Activated CD4-positive, alpha-beta T cell treated with anti-CD3 and anti-CD28 coated beads, Interleukin-2, amount 10 ng/mL, durations not matched to agents 7 days and 5 days (primary cell): Measurements from ENCODE around the gene ATP4B. TPM values are rescaled to one million over a fixed set of nuclear protein-coding genes. Genes with fewer than 3 reads are reported as not detected.

Source experiments
- CTCF ChIA-PET: fragments of 350-600 bp; sonication (Branson Sonifier 250); formaldehyde crosslinking; loops from one replicate; lab custom pipeline; 2021; ENCODE audit warnings: antibody characterized with exemption; lab: Charles Lee
- POLR2A ChIA-PET: fragments of 350-600 bp; sonication (Branson Sonifier 250); formaldehyde crosslinking; loops from one replicate; lab custom pipeline; 2021; ENCODE audit warnings: antibody characterized with exemption; lab: Charles Lee
- DNase-seq: peaks from one replicate; pipeline ENCODE4 v3.0.0-alpha.2; 2020
- H3K27ac Mint-ChIP-seq: one replicate; pipeline ENCODE4 v1.8.0; 2021; ENCODE audit warnings: mild to moderate bottlenecking, moderate library complexity, mixed read lengths
- H3K27me3 Mint-ChIP-seq: one replicate; pipeline ENCODE4 v1.8.0; 2021; ENCODE audit warnings: mixed read lengths
- H3K36me3 Mint-ChIP-seq: one replicate; pipeline ENCODE4 v1.8.0; 2021; ENCODE audit warnings: low read depth, mixed read lengths
- H3K4me1 Mint-ChIP-seq: one replicate; pipeline ENCODE4 v1.8.0; 2021; ENCODE audit warnings: mixed read lengths
- H3K4me3 Mint-ChIP-seq: one replicate; pipeline ENCODE4 v1.8.0; 2021; ENCODE audit warnings: mild to moderate bottlenecking, moderate library complexity, mixed read lengths
- H3K9me3 Mint-ChIP-seq: one replicate; pipeline ENCODE4 v1.8.0; 2021; ENCODE audit warnings: mixed read lengths
- total RNA-seq, 2 experiments: library from RNA; stranded (reverse); gene quantifications; one replicate each; pipeline ENCODE4 v1.2.3, GENCODE V29; 2021

Gene ATP4B
- total RNA-seq, 2 experiments from 2014 or later, result not detected

DNA sequence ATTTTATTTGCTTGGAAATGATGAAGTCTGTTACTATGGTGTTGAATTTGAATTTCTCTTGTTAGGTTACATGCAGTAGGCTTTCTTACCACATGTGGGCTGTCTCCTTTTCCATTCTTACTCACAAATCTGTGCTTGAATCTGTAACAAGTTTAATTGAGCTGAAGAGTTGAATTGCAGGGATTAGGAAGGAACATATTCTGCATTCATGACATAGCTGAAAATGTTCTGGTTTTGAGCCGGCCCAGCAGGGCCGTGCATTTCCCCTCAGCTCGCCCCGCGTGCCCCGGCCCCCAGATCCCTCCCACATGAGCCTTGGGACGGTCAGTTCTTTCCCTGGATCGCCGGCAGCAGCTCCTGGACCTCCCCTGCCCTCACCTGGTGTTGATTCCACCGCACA, 45.4 kb downstream of the ATP4B start:
- ChIA-PET CTCF (no interaction called here), POLR2A (no interaction called here)
- H3K4me3 Mint-ChIP-seq, result no peak overlapping the region
- no peak for DNase-seq
- no peaks in the 10 kb centered on the region for H3K4me1 Mint-ChIP-seq
- H3K36me3 Mint-ChIP-seq, result peaks cover 31% of the 10 kb centered on the region
- no peak overlapping the region for H3K27ac Mint-ChIP-seq
- H3K27me3 Mint-ChIP-seq, result no peaks in the 10 kb centered on the region
- H3K9me3 Mint-ChIP-seq, result no peaks in the 10 kb centered on the region

DNA sequence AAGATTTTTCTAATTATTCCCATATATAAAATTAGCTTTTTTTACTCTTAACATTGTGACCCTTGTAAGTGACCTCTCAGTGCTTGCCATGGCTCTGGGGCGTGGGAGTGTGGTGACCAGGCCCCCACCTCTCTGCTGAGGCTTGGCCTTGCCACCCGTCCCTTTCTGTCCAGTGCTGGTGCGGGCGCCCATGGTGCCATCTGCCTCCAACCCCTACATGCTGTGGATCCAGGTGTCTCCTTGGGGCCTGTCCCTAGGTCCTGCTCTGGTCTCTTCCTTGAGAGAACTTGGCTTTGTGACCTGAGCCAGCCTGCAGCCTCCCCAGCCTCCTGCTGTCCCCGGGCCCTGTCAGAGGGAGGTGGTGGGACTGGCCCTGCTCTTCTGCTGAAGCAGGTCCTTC, 46.0 kb downstream of the ATP4B start:
- ChIA-PET CTCF (no interaction called here), POLR2A (no interaction called here)
- Mint-ChIP-seq H3K4me1 (no peaks in the 10 kb centered on the region), H3K4me3 (no peak overlapping the region), H3K9me3 (no peaks in the 10 kb centered on the region), H3K27me3 (no peaks in the 10 kb centered on the region), H3K27ac (no peak overlapping the region), H3K36me3 (peaks cover 31% of the 10 kb centered on the region)
- no peak for DNase-seq

DNA sequence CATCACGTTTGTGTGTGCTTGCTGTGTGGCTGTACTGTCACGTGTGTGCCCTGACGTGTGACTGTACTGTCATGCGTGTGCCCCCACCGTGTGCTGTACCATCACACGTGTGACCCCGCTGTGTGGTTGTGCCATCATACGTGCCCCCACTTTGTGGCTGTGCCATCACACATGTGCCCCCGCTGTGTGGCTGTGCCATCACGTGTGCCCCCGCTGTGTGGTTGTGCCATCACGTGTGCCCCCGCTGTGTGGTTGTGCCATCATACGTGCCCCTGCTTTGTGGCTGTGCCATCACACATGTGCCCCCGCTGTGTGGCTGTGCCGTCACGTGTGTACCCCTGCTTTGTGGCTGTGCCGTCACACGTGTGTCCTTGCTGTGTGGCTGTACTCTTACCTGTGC, 47.7 kb downstream of the ATP4B start:
- ChIA-PET CTCF (no interaction called here), POLR2A (no interaction called here)
- Mint-ChIP-seq H3K4me3 (no peak overlapping the region), H3K27me3 (no peaks in the 10 kb centered on the region), H3K27ac (no peak overlapping the region), H3K9me3 (no peaks in the 10 kb centered on the region), H3K36me3 (peaks cover 34% of the 10 kb centered on the region), H3K4me1 (peaks cover 8% of the 10 kb centered on the region)
- DNase-seq, result no peak

DNA sequence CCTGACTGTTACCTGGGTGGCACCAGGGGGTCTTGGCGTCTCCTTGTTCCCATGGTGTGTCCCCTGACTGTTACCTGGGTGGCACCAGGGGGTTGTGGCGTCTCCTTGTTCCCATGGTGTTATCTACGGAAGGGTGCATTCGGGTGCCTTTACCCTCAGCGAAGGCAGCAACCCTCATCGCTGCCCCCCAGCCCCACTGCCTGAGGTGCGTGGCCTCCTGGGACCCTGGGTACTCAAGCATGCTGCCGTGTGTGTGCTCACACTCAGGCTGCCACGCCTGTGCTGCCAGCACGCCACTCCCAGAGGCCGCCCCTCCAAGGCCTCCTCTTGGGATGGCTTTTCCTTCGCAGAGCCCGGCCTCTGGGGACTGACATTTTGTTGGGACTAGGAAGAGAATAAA, 48.4 kb downstream of the ATP4B start:
- Mint-ChIP-seq H3K27ac (no peak overlapping the region), H3K4me1 (peaks cover 14% of the 10 kb centered on the region), H3K4me3 (no peak overlapping the region), H3K9me3 (no peaks in the 10 kb centered on the region), H3K36me3 (peaks cover 34% of the 10 kb centered on the region), H3K27me3 (no peaks in the 10 kb centered on the region)
- DNase-seq, result no peak
- CTCF ChIA-PET, result no interaction called here
- POLR2A ChIA-PET, result no interaction called here

DNA sequence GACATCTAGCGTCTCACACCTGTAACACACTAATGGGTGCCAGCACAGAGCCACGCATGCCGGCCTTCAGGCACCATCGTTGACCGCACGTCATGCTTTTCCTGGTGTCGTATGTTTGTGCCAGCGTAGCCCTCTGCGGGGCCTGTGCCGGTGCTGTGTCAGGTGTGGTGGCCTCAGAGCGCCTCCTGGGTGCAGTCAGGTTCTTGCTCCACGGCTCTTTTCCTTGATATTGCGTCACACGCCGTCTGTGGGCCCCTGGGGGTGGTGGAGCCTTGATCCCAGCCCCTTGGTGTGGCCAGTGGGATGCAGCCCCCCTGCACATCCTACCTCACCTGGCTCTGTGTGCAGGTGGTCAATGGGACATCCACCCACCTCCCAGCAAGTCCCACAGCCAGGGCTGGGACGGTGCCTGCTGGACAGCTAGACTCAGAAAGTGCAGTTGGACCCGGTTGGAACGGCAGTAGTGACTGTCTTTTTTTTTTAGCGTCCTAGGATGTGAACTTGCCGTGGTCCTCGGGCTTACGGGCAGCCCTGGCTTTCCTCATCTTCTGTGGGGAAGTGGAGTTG, 48.9 kb downstream of the ATP4B start:
- CTCF ChIA-PET, result no interaction called here

DNA sequence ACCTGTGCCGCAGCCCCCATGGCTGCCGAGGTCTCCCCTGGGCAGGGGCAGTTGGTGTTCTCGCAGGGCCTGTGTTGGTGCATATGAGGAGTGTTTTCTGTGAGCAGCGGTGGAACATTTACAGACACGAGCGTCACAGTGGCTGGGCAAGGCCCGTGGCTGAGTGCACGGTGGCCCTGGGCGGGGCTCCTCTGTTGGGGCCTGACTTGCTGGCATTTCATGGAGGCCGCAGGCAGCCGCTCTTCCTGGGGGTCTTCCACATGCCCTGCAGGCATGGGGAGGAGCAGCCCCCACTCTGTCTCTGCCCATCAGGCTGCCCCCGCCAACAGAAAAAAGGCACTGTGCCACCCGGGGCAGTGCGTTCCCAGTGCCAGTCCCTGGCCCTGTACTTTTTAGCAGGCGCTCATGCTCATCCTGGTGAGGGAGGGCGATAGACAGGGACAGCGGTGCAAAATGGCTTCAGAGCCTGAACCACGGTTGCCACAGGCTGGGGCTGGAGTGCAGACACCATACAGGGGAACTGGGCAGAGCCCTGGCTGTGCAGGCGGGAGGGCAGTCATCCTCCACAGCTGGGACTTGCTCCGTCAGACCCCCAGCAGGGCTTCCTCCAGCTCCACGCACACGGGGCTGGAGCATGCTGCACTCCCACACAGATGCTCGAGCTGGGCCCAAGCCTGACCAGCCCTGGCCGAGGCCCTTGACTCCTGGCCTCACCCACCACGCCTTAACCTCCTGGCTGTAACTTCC, 49.9 kb downstream of the ATP4B start:
- DNase-seq, result no peak
- ChIA-PET POLR2A (no interaction called here), CTCF (no interaction called here)
- peaks cover 34% of the 10 kb centered on the region for H3K36me3 Mint-ChIP-seq
- no peak overlapping the region for H3K27ac Mint-ChIP-seq
- peaks cover 15% of the 10 kb centered on the region for H3K4me1 Mint-ChIP-seq
- no peaks in the 10 kb centered on the region for H3K9me3 Mint-ChIP-seq
- H3K27me3 Mint-ChIP-seq, result no peaks in the 10 kb centered on the region
- H3K4me3 Mint-ChIP-seq, result no peak overlapping the region

More for the DNA sequence above, 48.9 kb downstream of the ATP4B start:
- DNase-seq, result no peak
- POLR2A ChIA-PET, result no interaction called here
- Mint-ChIP-seq H3K4me3 (no peak overlapping the region), H3K27ac (no peak overlapping the region), H3K27me3 (no peaks in the 10 kb centered on the region), H3K4me1 (peaks cover 15% of the 10 kb centered on the region), H3K36me3 (peaks cover 34% of the 10 kb centered on the region), H3K9me3 (no peaks in the 10 kb centered on the region)

DNA sequence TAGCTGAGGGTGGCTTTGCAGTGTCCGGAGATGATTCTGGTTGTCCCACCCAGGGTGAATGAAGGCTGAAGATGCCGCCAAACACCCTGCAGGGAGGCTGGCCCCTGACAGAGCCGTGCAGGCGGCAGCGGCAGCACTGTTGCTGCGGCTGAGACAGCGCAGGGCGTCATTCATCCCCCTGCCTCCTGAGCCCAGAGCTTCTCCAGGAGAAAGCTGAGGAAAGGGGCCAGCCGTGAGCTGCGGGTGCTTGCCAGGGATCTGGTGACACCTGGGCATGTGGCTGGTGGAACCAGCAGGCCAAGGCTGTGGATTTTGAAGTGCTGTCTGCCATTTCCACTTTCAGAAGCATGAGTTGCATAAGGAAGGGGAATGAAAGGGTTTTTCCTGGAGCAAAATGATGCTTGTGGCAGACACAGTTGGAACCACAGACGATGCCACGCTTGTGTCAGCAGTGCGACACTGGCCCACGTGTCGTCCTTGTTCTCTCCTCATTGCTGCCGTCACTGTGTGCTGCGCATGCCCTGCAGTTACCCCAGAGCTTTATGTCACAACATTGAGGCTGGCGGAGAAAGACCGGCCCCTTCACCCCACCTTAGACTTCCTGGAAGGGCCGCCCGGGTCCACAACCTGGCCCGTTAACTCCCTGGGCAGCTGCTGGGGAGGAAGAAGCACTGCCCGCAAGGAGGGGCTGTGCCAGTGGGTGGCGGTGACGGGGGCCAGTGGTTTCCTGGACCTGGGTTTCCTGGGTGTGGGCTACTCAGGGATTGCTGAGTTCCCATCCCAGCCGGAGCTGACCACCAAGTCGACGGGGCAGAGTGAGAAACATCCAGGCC, 50.7 kb downstream of the ATP4B start:
- DNase-seq, result no peak
- no peaks in the 10 kb centered on the region for H3K9me3 Mint-ChIP-seq

DNA sequence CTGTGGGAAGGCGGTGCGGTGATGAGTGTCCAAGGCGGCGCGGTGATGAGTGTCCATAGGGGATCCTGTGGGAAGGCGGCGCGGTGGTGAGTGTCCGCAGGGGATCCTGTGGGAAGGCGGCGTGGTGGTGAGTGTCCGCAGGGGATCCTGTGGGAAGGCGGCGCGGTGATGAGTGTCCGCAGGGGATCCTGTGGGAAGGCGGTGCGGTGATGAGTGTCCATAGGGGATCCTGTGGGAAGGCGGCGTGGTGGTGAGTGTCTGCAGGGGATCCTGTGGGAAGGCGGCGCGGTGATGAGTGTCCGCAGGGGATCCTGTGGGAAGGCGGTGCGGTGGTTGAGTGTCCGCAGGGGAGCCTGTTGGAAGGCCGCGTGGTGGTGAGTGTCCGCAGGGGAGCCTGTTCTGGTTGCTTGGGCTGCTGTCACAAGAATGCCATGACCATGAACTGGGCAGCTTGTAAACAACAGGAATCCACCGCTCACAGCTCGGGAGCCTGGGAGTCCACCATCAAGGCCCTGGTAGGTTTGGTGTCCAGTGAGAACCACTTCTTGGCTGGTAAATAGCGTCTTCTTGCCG, 52.0 kb downstream of the ATP4B start:
- ChIA-PET CTCF (no interaction called here), POLR2A (no interaction called here)
- H3K4me1 Mint-ChIP-seq, result peaks cover 15% of the 10 kb centered on the region
- H3K4me3 Mint-ChIP-seq, result no peak overlapping the region
- H3K27ac Mint-ChIP-seq, result no peak overlapping the region
- H3K27me3 Mint-ChIP-seq, result no peaks in the 10 kb centered on the region
- no peaks in the 10 kb centered on the region for H3K9me3 Mint-ChIP-seq
- no peak for DNase-seq
- peaks cover 20% of the 10 kb centered on the region for H3K36me3 Mint-ChIP-seq

More for the DNA sequence above, 50.7 kb downstream of the ATP4B start:
- Mint-ChIP-seq H3K27me3 (no peaks in the 10 kb centered on the region), H3K4me1 (peaks cover 15% of the 10 kb centered on the region), H3K4me3 (no peak overlapping the region), H3K36me3 (peaks cover 32% of the 10 kb centered on the region), H3K27ac (no peak overlapping the region)
- CTCF ChIA-PET, result no interaction called here
- POLR2A ChIA-PET, result no interaction called here

DNA sequence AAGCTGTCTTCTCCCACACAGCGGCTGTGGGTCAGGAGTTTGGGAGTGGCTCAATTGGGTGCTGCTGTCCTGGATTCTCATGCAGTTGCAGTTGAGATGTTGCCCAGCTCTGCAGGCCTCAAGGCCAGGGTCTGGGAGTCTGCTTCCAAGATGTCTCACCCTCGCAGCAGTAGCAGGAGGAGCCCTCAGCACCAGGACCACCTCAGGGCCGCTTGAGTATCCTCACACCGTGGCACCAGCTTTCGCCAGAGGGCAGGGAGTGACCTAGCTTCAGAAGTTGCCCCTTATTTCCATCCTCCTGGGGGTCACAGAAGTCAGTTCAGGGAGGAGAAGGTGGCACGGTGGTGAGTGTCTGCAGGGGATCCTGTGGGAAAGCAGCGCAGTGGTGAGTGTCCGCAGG, 52.5 kb downstream of the ATP4B start:
- H3K9me3 Mint-ChIP-seq, result no peaks in the 10 kb centered on the region
- peaks cover 20% of the 10 kb centered on the region for H3K36me3 Mint-ChIP-seq
- H3K4me3 Mint-ChIP-seq, result no peak overlapping the region
- H3K27ac Mint-ChIP-seq, result no peak overlapping the region
- DNase-seq, result no peak
- POLR2A ChIA-PET, result no interaction called here
- CTCF ChIA-PET, result no interaction called here
- H3K4me1 Mint-ChIP-seq, result peaks cover 15% of the 10 kb centered on the region
- H3K27me3 Mint-ChIP-seq, result no peaks in the 10 kb centered on the region

DNA sequence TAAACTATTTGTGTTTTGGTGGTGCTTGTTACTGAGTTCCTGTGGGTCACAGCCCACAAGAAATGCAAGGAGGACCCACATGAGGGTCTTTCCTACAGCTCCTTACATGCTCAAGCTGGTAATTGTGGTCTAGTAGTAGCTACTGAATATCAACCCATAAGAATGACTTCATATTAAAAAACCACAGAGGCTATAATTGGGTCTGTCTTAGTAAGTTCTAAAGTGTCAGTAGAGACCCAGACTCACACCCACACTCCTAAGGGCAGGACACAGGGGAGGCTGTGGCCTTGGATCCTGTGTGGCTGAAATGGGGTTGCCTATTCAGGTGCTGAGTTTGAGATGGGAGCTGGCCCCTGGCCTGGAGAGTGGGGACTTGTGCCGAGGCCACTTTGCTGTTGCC, 53.8 kb downstream of the ATP4B start:
- no peak overlapping the region for H3K27ac Mint-ChIP-seq
- H3K36me3 Mint-ChIP-seq, result peaks cover 30% of the 10 kb centered on the region

DNA sequence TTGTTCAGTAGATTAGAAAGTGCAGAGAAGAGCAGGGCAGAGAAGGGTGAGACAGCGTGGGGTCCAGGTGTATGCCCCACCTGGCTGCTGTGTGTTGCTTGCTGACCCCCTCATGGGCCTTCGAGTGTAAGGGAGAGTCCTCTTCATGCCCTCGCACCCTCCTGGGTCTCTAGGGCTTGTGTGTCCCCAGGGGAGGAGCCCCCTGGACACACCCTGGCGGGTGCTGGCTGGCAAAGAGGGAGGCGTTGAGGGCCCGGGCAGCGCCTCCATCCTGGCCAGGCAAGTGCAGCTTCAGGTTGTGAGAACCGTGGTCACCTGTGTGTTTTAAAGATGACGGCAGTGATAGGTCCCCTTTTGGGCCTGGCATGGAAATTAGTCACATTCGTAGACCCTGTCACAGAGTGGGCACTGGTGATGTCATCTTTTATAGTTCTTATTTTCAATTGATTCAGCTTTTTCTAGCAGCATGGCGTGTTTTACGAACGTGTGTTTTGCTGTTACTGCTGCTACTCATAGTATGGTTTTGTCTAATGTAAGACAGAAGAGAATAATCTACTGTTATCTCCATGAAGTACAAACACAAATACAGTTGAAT, 54.8 kb downstream of the ATP4B start:
- CTCF ChIA-PET, result interaction anchor here (0.8 to 1.4 kb wide), 2 partner anchors 15 to 41 kb away, joined by 3 read pairs; no protein-coding TSS in a partner anchor
- no peaks in the 10 kb centered on the region for H3K27me3 Mint-ChIP-seq

More for the DNA sequence above, 53.8 kb downstream of the ATP4B start:
- H3K27me3 Mint-ChIP-seq, result no peaks in the 10 kb centered on the region
- H3K9me3 Mint-ChIP-seq, result no peaks in the 10 kb centered on the region
- H3K4me3 Mint-ChIP-seq, result no peak overlapping the region
- H3K4me1 Mint-ChIP-seq, result peaks cover 15% of the 10 kb centered on the region
- CTCF ChIA-PET, result interaction anchor here (0.8 kb wide), 1 partner anchor 11 kb away, joined by 4 read pairs; no protein-coding TSS in a partner anchor
- DNase-seq, result no peak
- POLR2A ChIA-PET, result no interaction called here

DNA sequence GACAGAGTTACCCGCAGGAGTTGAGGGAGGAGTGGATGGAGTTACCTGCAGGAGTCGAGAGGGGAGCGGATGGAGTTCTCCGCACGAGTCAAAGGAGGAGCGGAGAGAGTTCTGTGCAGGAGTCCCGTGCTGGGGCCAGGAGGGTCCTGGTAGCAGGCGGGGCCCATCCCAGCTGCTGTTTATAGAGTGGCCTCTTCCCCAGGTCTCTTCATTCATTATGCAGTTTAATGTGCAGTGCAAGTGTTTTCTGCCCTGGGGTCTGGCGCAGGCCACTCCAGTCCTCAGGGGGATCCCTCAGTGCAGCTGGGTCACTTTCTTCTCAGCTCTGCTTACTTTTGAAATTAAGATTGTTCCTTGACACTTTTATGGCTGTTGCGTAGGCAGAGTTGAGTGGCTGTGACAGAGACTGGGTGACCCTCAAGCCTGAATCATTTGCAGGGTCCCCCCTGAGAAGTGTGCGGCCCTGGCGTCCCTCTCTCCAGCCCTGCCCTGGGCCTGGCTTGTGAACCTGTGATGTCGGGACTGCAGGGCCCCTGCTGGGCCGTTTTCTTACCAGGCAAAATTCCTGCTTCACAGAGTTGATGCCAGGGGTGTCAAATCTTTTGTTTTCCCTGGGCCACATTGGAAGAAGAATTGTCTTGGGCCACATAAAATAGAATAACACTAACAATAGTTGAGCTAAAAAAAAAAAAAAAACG, 55.6 kb downstream of the ATP4B start:
- Mint-ChIP-seq H3K27me3 (no peaks in the 10 kb centered on the region), H3K36me3 (peaks cover 34% of the 10 kb centered on the region), H3K27ac (no peak overlapping the region), H3K9me3 (no peaks in the 10 kb centered on the region), H3K4me1 (peaks cover 19% of the 10 kb centered on the region), H3K4me3 (no peak overlapping the region)
- ChIA-PET CTCF (interaction anchor here (0.8 to 1.4 kb wide), 2 partner anchors 14 to 42 kb away, joined by 3 read pairs; no protein-coding TSS in a partner anchor), POLR2A (no interaction called here)
- DNase-seq, result no peak

More for the DNA sequence above, 54.8 kb downstream of the ATP4B start:
- H3K4me3 Mint-ChIP-seq, result no peak overlapping the region
- H3K27ac Mint-ChIP-seq, result no peak overlapping the region
- peaks cover 19% of the 10 kb centered on the region for H3K4me1 Mint-ChIP-seq
- no peaks in the 10 kb centered on the region for H3K9me3 Mint-ChIP-seq
- POLR2A ChIA-PET, result no interaction called here
- peaks cover 32% of the 10 kb centered on the region for H3K36me3 Mint-ChIP-seq
- no peak for DNase-seq
